Measurements from ENCODE around the gene EVA1C.
"Not testable (repeated sequence)": the region's sequence is repeated elsewhere in the genome, so short reads cannot be mapped to it uniquely, and the experiment has no call there.

Gene EVA1C

GRCh38 chr21:32521736-32522355, 109.3 kb downstream of the EVA1C start:
- DNase-seq (ENCODE audit: low read depth in 2 of 2, low spot score in 1 of 2) = no peak

GRCh38 chr21:32523463-32523862, 111.0 kb downstream of the EVA1C start:
- DNase-seq (ENCODE audit: low read depth in 2 of 2, low spot score in 1 of 2) = no peak

DNA sequence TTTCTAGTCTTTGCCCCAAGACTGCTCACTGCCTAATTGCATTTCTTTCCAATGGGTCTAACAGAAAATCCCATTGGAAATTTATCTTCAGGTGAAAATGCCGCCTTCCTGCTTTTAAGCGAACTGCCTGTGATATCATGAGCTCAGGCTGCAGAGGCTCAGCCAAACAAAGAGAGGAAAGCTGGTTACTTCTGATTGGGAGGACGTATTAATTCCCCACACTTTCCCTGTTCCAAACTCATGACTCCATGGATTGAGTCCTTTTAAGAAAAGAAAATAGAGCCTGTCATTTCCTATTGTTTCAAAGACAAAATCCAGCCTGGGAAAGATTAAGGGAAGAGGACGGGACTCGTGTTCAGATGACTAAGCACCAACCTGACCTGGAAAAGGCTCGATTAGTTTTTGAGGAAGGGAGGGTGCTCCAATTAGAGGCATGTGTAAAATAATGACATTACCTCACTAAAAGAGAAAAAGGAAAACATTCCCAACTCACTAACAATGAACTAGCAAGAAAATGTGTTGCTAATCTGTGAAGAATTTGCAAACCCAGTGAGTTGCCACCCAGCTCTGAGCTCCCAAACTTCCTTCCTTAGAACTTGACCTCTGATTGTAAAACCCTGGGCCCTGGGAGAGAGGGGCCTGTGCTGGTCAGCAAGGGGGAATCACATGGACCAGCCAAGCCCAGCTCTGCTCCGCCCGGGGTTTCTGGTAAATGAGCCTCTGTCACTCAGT, 111.6 kb downstream of the EVA1C start:
- DNase-seq (ENCODE audit: low read depth in 2 of 2, low spot score in 1 of 2) = no peak

DNA sequence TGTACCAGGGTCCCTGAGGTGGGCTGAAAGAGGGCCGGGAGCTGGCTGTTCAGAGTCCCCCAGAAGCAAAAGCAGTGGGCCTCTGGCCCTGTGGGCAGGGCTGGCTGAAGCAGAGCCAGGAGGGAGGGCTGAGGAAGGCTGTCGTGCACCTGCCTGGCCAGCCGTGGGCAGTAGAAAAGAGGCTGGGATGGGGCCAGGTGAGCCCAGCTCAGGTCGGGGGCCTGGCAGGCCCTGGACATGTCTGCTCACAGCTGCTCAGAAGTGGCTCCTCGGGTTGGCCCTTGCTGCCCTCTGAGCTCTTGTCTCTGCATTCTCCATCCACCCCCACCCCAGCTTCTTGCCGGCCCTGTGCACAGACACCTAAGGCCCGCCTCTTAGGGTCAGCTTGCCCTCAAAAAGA, 112.8 kb downstream of the EVA1C start:
- DNase-seq (ENCODE audit: low read depth in 2 of 2, low spot score in 1 of 2) = no peak

DNA sequence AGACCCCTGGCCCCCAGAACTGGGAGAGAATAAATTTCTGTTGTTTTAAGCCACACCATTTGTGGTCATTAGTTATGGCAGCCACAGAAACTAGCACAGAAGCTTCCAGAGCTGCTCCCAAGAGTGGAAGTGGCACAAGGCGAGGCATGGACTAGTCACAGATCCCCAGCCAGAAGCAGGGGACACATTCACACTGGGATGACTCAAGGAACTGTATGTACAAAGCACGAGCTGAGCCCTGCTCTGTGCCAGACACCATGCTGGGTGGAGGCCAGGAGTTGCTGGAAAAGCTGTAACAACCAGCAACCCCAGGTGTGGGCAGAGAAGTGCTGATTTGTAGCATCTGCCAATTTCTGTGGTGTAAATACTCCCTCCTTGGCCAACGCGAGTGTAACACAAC, 117.2 kb downstream of the EVA1C start:
- DNase-seq (ENCODE audit: low read depth in 2 of 2, low spot score in 1 of 2) = no peak

DNA sequence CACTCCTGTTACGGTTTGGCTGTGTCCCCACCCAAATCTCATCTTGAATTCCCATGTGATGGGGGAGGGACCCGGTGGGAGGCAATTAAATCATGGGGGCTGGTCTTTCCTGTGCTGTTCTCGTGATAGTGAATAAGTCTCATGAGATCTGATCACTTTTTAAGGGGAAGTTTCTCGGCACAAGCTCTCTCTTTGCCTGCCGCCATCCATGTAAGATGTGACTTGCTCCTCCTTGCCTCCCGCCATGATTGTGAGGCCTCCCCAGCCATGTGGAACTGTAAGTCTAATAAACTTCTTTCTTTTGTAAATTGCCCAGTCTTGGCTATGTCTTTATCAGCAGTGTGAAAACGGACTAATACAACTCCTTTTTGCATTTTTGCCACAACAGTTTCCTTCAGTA, 118.3 kb downstream of the EVA1C start:
- not testable (repeated sequence) for DNase-seq (ENCODE audit: low read depth in 2 of 2, low spot score in 1 of 2)

DNA sequence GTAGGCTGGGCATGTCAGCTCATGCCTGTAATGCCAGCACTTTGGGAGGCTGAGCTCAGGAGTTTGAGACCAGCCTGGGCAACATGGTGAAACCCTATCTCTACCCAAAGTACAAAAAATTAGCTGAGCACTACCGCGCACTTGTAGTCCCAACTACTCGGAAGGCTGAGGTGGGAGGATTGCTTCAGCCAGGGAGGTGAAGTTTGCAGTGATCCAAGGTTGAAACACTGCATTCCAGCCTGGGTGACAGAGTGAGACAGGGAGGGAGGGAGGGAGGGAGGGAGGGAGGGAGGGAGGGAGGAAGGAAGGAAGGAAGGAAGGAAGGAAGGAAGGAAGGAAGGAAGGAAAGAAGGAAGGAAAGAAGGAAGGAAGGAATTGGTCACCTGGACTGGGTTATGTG, 119.1 kb downstream of the EVA1C start:
- not testable (repeated sequence) for DNase-seq (ENCODE audit: low read depth in 2 of 2, low spot score in 1 of 2)

DNA sequence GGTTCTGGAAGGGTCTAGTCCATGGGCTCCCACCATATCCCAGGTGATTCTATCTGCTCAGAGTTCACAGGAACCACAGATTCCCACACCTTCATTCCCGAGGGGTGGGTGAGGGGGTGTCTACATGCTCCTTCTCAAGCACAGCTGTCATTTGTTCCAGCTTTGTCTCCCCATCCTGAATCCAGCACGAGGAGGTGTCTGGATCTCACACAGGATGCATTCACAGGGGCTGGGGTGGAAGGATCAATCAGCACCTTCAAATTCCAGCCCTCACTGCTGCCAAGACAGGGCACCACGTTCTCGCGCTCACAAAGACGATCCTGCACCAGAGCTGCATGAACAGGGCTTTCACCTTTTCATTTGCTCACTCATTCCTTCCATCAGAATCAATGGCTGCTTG, 120.1 kb downstream of the EVA1C start:
- DNase-seq (ENCODE audit: low read depth in 2 of 2, low spot score in 1 of 2) = no peak

DNA sequence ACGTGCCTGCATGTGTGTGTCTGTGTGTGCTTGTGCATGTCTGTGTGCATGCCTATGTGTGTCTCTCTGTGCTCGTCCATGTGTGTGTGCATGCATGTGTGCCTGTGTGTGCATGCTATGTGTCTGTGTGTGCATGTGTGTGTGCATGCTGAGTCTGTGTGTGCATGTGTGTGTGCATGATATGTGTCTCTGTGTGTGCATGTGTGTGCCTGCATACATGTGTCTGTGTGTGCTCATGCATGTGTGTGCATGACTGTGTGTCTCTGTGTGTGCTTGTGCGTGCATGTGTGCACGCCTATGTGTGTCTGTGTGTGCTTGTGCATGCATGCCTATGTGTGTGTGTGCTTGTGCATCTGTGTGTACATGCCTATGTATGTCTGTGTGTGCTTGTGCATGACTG, 120.5 kb downstream of the EVA1C start:
- no peak for DNase-seq (ENCODE audit: low read depth in 2 of 2, low spot score in 1 of 2)

DNA sequence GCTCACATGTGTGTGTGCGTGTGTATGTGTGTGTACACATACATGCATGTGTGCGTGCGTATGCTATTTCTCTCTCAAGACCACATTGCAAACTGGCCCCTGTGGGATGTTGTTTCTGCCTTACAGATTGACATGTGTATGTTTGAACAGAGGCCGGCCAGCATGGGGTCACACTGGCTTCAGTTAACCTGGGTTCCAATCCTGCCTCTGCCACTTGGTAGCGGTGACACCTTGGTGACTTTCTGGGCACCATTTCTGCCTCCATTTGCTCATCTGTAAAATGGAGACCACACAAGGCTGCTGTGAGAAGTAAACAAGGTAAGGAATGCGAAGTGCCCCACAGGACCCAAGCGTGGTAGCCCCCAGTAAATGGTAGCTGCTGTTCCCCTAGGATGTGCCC, 121.1 kb downstream of the EVA1C start:
- DNase-seq (ENCODE audit: low read depth in 2 of 2, low spot score in 1 of 2) = no peak

- DNase-seq (ENCODE audit: low read depth in 2 of 2, low spot score in 1 of 2) = no peak
Observed at GRCh38 chr21:32534113-32534512, 121.6 kb downstream of the EVA1C start.

DNA sequence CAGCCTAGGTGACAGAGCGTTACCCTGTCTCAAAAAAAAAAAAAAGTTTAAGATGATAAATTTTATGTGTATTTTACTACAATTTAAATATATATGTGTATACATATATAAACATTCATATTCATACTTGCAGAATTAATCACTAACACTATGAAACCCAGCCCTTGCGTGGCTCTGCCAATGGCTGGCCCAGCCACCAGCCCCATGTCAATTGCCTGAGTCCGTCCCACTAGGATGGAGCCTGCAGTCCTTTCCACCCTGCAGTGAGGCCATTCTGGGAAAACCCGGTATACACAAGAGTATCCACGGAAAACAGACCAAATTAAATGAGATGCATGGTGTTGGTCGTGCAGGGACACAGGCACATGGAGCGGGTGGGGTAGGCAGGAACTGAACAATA, 123.1 kb downstream of the EVA1C start:
- no peak for DNase-seq (ENCODE audit: low read depth in 2 of 2, low spot score in 1 of 2)

GRCh38 chr21:32537569-32537881, 125.0 kb downstream of the EVA1C start:
- no peak for DNase-seq (ENCODE audit: low read depth in 2 of 2, low spot score in 1 of 2)

DNA sequence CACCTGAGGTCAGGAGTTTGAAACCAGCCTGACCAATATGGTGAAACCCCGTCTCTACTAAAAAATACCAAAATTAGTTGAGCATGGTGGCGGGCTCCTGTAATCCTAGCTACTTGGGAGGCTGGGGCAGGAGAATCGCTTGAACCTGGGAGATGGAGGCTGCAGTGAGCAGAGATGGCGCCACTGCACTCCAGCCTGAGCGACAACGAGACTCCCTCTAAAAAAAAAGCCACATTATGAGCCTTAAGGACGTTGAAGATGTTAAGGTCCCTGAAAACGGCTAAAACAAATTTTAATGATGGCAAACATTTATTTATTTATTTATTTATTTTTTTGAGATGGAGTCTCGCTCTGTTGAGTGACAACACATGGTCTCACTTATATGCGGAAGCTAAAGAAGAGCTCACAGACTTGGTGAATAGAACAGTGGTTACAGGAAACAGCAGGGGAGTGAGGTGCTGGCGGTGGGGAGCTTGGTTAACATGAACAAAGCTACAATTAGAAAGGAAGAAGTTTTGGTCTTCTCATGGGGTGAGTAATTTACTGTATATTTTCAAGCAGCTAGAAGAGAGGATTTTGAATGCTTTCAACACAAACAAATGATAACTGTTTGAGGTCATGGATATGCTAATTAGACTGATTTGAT, 125.8 kb downstream of the EVA1C start:
- DNase-seq (ENCODE audit: low read depth in 2 of 2, low spot score in 1 of 2) = peak; percentile 6 to 19

DNA sequence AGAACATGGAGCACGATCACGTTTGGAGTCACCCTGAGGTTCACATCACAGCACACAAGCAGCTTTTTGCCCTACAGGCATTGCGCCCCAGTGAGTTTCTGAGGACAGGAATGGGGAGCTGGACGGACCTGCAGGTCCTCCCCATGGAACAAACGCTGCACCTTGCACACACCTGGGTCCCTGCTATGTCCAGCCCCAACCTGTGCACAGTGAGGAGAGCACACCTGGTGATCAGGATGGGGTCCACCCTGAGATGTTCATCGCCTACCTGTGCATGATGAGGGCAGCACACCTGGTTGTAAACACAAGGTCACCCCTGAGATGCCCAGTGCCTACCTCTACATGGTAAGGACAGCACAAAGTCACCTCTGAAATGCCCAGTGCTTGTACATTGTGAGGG, 126.9 kb downstream of the EVA1C start:
- DNase-seq (ENCODE audit: low read depth in 2 of 2, low spot score in 1 of 2) = no peak

DNA sequence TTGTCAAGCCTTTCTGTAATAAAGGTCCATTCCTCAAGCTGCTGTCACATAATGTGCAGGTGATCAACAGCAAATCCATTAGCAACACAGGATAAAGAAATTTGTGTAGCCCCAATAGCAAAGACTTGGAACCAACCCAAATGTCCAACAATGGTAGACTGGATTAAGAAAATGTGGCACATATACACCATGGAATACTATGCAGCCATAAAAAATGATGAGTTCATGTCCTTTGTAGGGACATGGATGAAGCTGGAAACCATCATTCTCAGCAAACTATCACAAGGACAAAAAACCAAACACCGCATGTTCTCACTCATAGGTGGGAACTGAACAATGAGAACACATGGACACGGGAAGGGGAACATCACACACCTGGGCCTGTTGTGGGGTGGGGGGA, 130.6 kb downstream of the EVA1C start:
- DNase-seq (ENCODE audit: low read depth in 2 of 2, low spot score in 1 of 2) = not testable (repeated sequence)

- no peak for DNase-seq (ENCODE audit: low read depth in 2 of 2, low spot score in 1 of 2)
Observed at GRCh38 chr21:32543975-32544374, 131.5 kb downstream of the EVA1C start.

DNA sequence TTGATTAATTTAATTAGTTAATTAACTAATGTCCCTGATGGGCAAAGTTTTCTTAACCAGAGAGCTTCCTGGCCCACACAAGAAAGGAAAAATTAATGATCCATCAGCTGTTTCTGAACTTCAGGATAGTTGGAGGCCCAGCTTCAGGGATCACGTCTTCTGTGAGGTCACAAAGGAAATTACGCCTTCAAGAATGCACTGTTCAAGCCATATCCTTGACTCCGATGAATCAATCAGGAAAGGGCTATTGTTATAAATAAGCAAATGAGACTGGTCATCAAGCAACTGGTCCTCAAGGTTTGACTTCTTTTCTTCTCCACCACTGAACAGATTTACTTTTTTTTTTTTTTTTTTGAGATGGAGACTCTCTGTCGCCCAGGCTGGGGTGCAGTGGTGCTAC, 132.2 kb downstream of the EVA1C start:
- no peak for DNase-seq (ENCODE audit: low read depth in 2 of 2, low spot score in 1 of 2)

DNA sequence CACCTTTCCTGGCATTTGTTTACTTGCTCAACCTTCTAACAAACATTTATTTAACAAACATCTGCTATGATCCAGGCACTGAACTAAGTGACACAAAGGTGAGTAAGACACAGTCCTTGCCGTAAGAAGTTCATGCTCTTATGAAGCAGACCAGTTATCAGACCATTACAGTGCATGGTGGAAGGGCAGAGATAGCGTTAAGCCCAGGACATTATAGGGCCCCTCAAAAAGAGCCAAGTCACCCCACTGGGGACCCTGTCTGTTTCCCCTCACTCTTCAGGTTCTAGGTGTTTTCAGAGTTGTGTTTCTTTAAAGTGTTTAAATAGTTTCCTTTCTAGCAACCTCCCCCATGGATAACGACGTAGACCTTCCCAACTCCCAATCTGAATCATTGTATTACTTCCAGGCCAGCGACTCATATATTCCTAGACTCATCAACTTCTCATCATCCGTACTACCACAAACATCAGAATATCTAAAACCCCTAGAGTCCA, 133.5 kb downstream of the EVA1C start:
- no peak for DNase-seq (ENCODE audit: low read depth in 2 of 2, low spot score in 1 of 2)

DNA sequence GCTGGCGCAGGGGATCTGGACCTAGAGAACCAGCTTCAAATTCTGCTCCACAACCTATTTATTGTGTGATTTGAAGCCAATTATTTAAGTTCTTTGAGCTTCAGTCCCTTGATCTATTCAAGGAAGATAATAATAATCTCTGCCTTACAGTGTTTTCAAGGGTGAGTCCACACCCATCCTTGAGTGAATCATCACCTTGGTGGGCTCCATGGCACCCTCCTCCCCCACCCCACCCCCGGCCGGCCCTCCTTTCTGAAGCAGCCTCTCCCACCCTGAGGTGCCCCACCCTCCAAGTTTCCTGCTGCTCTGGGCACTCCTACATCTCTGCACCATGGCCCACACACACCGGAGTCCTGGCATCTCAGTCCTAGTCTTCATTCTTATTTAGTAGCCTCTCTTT, 134.5 kb downstream of the EVA1C start:
- no peak for DNase-seq (ENCODE audit: low read depth in 2 of 2, low spot score in 1 of 2)

GRCh38 chr21:32548978-32549377, 136.5 kb downstream of the EVA1C start:
- no peak for DNase-seq (ENCODE audit: low read depth in 2 of 2, low spot score in 1 of 2)

GRCh38 chr21:32549440-32549839, 136.9 kb downstream of the EVA1C start:
- no peak for DNase-seq (ENCODE audit: low read depth in 2 of 2, low spot score in 1 of 2)

DNA sequence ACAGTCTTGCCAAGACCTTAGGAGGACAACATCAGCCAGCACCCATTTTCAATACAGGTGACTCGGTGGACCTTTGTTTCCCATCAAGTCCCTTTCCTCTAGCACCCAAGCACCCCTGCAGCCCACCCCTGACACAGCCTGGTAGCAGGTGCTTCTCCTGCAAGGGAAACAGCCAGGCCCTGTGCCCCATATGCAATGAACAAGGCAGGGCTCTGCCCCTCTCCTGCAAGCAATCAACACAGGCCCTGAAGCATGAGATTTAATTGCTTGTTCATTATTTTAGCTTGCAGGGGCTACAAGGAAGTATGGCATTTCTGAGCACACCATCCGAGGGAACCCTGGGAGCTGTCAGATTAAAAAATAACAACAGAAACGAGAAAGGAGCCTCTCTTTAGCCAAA, 137.4 kb downstream of the EVA1C start:
- no peak for DNase-seq (ENCODE audit: low read depth in 2 of 2, low spot score in 1 of 2)

Data from stimulated activated CD8-positive, alpha-beta memory T cell treated with anti-CD3 and anti-CD28 coated beads, Interleukin-4, amount 100 ng/mL, for 1 hour (primary cell).